Measurements from ENCODE around the gene GLIS1. TPM values are rescaled to one million over a fixed set of nuclear protein-coding genes. Genes with fewer than 3 reads are reported as not detected.

GLIS1 gene
- polyA plus RNA-seq, 1 donor from 2014 or later: not detected

DNA sequence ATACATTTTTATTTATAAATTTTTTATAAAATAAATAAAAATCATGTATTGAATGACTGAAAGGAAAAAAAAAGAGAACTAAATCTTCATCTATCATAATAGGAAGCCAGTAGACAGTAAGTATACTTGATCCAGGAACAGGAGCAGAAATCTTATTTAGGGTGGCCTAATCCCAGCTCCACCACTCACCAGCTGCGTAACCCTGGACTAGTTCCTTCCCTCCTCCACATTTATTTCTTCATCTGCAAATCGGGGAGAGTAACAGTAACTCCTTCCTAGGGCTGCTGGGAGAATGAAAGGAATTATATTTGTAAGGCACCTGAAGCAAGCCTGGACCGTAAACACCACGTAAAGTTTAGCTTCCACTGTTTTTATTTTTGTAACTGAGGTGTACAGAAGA is 17.9 kb downstream of the GLIS1 start:
- Histone ChIP-seq H3F3A (ENCODE audit: insufficient read depth, low read length, poor library complexity, severe bottlenecking) (no peaks in the 10 kb centered on the region), H3K4me2 (ENCODE audit: low read length) (no peak overlapping the region), H3K4me3 (ENCODE audit: low read length) (no peak overlapping the region), H3K9me2 (ENCODE audit: insufficient read depth, low read length) (no peaks in the 10 kb centered on the region), H3K9ac (ENCODE audit: low read length) (no peak overlapping the region), H2AFZ (ENCODE audit: low read depth, low read length) (no peak overlapping the region), H3K27me3 (ENCODE audit: insufficient read depth, low read depth, low read length) (no peaks in the 10 kb centered on the region), H3K36me3 (ENCODE audit: insufficient read depth, low read length) (no peaks in the 10 kb centered on the region), H3K9me3 (ENCODE audit: low read length) (no peaks in the 10 kb centered on the region), H4K20me1 (ENCODE audit: insufficient read depth) (no peaks in the 10 kb centered on the region), H3K79me2 (replicated peaks; ENCODE audit: insufficient read depth, low read length) (no peaks in the 10 kb centered on the region), H3K27ac (ENCODE audit: low read length) (no peak overlapping the region)
- TF ChIP-seq MXI1 (conservative IDR thresholded peaks at IDR 0.05; ENCODE audit: poor library complexity, severe bottlenecking) (no peak), TAF1 (IDR thresholded peaks at IDR 0.05; ENCODE audit: low read depth) (no peak), REST (IDR thresholded peaks at IDR 0.05; ENCODE audit: borderline replicate concordance) (no peak), RAD21 (conservative IDR thresholded peaks at IDR 0.05) (no peak), SMC3 (conservative IDR thresholded peaks at IDR 0.05; ENCODE audit: poor library complexity) (no peak), EZH2 (IDR thresholded peaks at IDR 0.05; ENCODE audit: borderline replicate concordance, insufficient read depth, low read length, poor library complexity, severe bottlenecking) (no peak), EP300 (conservative IDR thresholded peaks at IDR 0.05; ENCODE audit: poor library complexity, severe bottlenecking) (no peak), POLR2AphosphoS5 (IDR thresholded peaks at IDR 0.05) (no peak)
- TF ChIP-seq, protein P1, sequence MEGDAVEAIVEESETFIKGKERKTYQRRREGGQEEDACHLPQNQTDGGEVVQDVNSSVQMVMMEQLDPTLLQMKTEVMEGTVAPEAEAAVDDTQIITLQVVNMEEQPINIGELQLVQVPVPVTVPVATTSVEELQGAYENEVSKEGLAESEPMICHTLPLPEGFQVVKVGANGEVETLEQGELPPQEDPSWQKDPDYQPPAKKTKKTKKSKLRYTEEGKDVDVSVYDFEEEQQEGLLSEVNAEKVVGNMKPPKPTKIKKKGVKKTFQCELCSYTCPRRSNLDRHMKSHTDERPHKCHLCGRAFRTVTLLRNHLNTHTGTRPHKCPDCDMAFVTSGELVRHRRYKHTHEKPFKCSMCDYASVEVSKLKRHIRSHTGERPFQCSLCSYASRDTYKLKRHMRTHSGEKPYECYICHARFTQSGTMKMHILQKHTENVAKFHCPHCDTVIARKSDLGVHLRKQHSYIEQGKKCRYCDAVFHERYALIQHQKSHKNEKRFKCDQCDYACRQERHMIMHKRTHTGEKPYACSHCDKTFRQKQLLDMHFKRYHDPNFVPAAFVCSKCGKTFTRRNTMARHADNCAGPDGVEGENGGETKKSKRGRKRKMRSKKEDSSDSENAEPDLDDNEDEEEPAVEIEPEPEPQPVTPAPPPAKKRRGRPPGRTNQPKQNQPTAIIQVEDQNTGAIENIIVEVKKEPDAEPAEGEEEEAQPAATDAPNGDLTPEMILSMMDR (IDR thresholded peaks at IDR 0.05; ENCODE audit: poor library complexity, severe bottlenecking): no peak

DNA sequence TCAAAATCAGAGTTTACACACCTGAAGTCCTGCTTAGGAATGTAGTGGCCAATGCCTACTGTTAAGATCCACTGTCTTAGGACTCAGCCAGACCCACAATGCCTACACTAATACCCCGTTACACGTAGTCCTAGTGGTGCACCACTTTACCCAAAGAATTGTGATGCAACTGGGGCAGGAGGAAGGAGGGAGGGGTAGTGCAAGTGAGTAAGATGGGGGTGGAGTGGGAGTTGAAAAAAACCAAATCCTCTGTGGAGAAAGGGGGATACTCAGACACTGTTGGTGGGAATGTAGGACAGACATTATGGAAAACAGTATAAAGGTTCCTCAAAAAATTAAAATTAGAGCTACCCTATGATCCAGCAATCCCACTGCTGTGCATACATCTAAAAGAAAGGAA is 19.5 kb downstream of the GLIS1 start:
- no peak overlapping the region for H3K4me3 ChIP-seq (ENCODE audit: low read length)
- no peak for TF ChIP-seq MXI1 (conservative IDR thresholded peaks at IDR 0.05; ENCODE audit: poor library complexity, severe bottlenecking)
- TF ChIP-seq EZH2 (IDR thresholded peaks at IDR 0.05; ENCODE audit: borderline replicate concordance, insufficient read depth, low read length, poor library complexity, severe bottlenecking): no peak
- no peak for TF ChIP-seq SMC3 (conservative IDR thresholded peaks at IDR 0.05; ENCODE audit: poor library complexity)
- TF ChIP-seq REST (IDR thresholded peaks at IDR 0.05; ENCODE audit: borderline replicate concordance): no peak
- no peak for TF ChIP-seq EP300 (conservative IDR thresholded peaks at IDR 0.05; ENCODE audit: poor library complexity, severe bottlenecking)
- TF ChIP-seq, protein P1 (IDR thresholded peaks at IDR 0.05; ENCODE audit: poor library complexity, severe bottlenecking): no peak
- TF ChIP-seq TAF1 (IDR thresholded peaks at IDR 0.05; ENCODE audit: low read depth): no peak
- TF ChIP-seq RAD21 (conservative IDR thresholded peaks at IDR 0.05): no peak
- no peak for TF ChIP-seq POLR2AphosphoS5 (IDR thresholded peaks at IDR 0.05)
- H3K36me3 ChIP-seq (ENCODE audit: insufficient read depth, low read length): no peaks in the 10 kb centered on the region
- H3F3A ChIP-seq (ENCODE audit: insufficient read depth, low read length, poor library complexity, severe bottlenecking): no peaks in the 10 kb centered on the region
- no peaks in the 10 kb centered on the region for H3K27me3 ChIP-seq (ENCODE audit: insufficient read depth, low read depth, low read length)
- no peak overlapping the region for H3K4me2 ChIP-seq (ENCODE audit: low read length)
- no peak overlapping the region for H3K9ac ChIP-seq (ENCODE audit: low read length)
- H3K9me3 ChIP-seq (ENCODE audit: low read length): no peaks in the 10 kb centered on the region
- H3K79me2 ChIP-seq (replicated peaks; ENCODE audit: insufficient read depth, low read length): no peaks in the 10 kb centered on the region
- H2AFZ ChIP-seq (ENCODE audit: low read depth, low read length): no peak overlapping the region
- H4K20me1 ChIP-seq (ENCODE audit: insufficient read depth): no peaks in the 10 kb centered on the region
- H3K9me2 ChIP-seq (ENCODE audit: insufficient read depth, low read length): no peaks in the 10 kb centered on the region
- H3K27ac ChIP-seq (ENCODE audit: low read length): no peak overlapping the region

All from neural cell (in vitro differentiated cells).